Gastroesophageal sphincter (tissue), 4 donors: ENCODE data around the gene ANKS1A. TPM values are rescaled to one million over a fixed set of nuclear protein-coding genes. Genes with fewer than 3 reads are reported as not detected.

ENCODE experiments used
- ATAC-seq: fragments of 150-250 bp; one replicate; pipeline ENCODE4 v1.9.1; 2016; ENCODE audit warnings: mild to moderate bottlenecking, moderate library complexity
- H3K27ac ChIP-seq, 4 donors: fragments of 200-600 bp; sonication (generic) in 3 of 4; 1 replicate in 3 of 4; 2 replicates in 1 of 4; pipeline ENCODE4 v1.5.1; 2016 to 2019
- H3K27me3 ChIP-seq: fragments of 200-600 bp; sonication (generic); one replicate; pipeline ENCODE4 v1.5.1; 2019
- H3K36me3 ChIP-seq, 2 donors: fragments of 200-600 bp; sonication (generic); one replicate each; pipeline ENCODE4 v1.5.1; 2019; ENCODE audit warnings: control low read depth in 1 of 2
- H3K4me1 ChIP-seq, 3 donors: fragments of 200-600 bp; sonication (generic); 1 replicate in 2 of 3; 2 replicates in 1 of 3; pipeline ENCODE4 v1.5.1; 2016 to 2019; ENCODE audit warnings: control low read depth in 2 of 3
- H3K4me3 ChIP-seq, 2 donors: fragments of 200-600 bp; sonication (generic); one replicate each; pipeline ENCODE4 v1.5.1; 2019; ENCODE audit warnings: mild to moderate bottlenecking in 1 of 2, moderate library complexity in 1 of 2
- H3K9me3 ChIP-seq, 3 donors: fragments of 200-600 bp; sonication (generic); one replicate each; pipeline ENCODE4 v1.5.1; 2017 to 2019; ENCODE audit warnings: control low read depth in 2 of 3
- CTCF ChIP-seq, 4 experiments: fragments of 200-600 bp in 2 of 4; fragments of 450-650 bp in 2 of 4; sonication (generic) in 1 of 4; IDR thresholded peaks; one replicate each; pipeline ENCODE4 v1.5.1; 2017 to 2019; ENCODE audit warnings: antibody characterized with exemption in 4 of 4, mild to moderate bottlenecking in 2 of 4, moderate library complexity in 2 of 4
- EP300 ChIP-seq: sonication (generic); formaldehyde crosslinking; IDR thresholded peaks from one replicate; pipeline ENCODE4 v1.6.1; 2017; ENCODE audit warnings: antibody characterized with exemption, mild to moderate bottlenecking
- POLR2A ChIP-seq, 2 donors: fragments of 450-650 bp; IDR thresholded peaks; one replicate each; pipeline ENCODE4 v1.6.1; 2017; ENCODE audit warnings: antibody characterized with exemption in 2 of 2, mild to moderate bottlenecking in 2 of 2, moderate library complexity in 1 of 2
- POLR2AphosphoS5 ChIP-seq: sonication (generic); formaldehyde crosslinking; IDR thresholded peaks from one replicate; pipeline ENCODE4 v1.6.1; 2017; ENCODE audit warnings: antibody characterized with exemption
- WGBS, 2 donors: methylation state at CpG; one replicate each; pipeline ENCODE4 v1.1.5; 2018; ENCODE audit warnings: low coverage in 1 of 2; 5-methylcytosine and 5-hydroxymethylcytosine counted together
- total RNA-seq, 4 donors: library from RNA; depleted of rRNA; stranded (reverse); fragments of >200 nt; gene quantifications; one replicate each; pipeline ENCODE4 v1.1.0, GENCODE V29; 2016

ANKS1A gene
- total RNA-seq, 4 donors from 2014 or later = 52.0 to 135 (median 88.4) TPM

- H3K27ac ChIP-seq = peak overlapping the region; percentile 85 to 98 (median 94)
- 80% methylated on average over 1 of the region's 1 CpG; no CpG with 5 or more reads in 1 of the 2 donors for WGBS, 2 donors
- no peaks in the 10 kb centered on the region for H3K27me3 ChIP-seq
- H3K36me3 ChIP-seq = peaks cover 0 to 67% of the 10 kb centered on the region in 2 donors
- ATAC-seq = no peak
- H3K9me3 ChIP-seq = no peaks in the 10 kb centered on the region
- TF ChIP-seq CTCF (IDR thresholded peaks at IDR 0.05) (no peak), EP300 (no peak), POLR2AphosphoS5 (no peak), POLR2A (IDR thresholded peaks at IDR 0.05) (no peak)
- H3K4me1 ChIP-seq = peaks cover 28 to 99% (median 35%) of the 10 kb centered on the region in 3 donors
- H3K4me3 ChIP-seq = no peak overlapping the region
Observed at GRCh38 chr6:35054743-35055130, 165.7 kb downstream of the ANKS1A start.

GRCh38 chr6:35055891-35056290, 166.8 kb downstream of the ANKS1A start:
- Histone ChIP-seq H3K27me3 (no peaks in the 10 kb centered on the region), H3K36me3 (peaks cover 0 to 79% of the 10 kb centered on the region in 2 donors), H3K9me3 (no peaks in the 10 kb centered on the region), H3K4me1 (peaks cover 17 to 99% (median 25%) of the 10 kb centered on the region in 3 donors), H3K4me3 (no peak overlapping the region), H3K27ac (peak overlapping the region in 3 of 4 donors; percentile 59 to 97 (median 85))
- no peak for ATAC-seq
- 72 to 95% methylated on average over 4 of the region's 4 CpGs for WGBS, 2 donors
- TF ChIP-seq CTCF (IDR thresholded peaks at IDR 0.05) = no peak
- TF ChIP-seq EP300 = no peak
- TF ChIP-seq POLR2A (IDR thresholded peaks at IDR 0.05) = no peak
- TF ChIP-seq POLR2AphosphoS5 = no peak

- Histone ChIP-seq H3K4me1 (peaks cover 15 to 99% (median 22%) of the 10 kb centered on the region in 3 donors), H3K36me3 (peaks cover 0 to 87% of the 10 kb centered on the region in 2 donors), H3K27ac (peak overlapping the region; percentile 51 to 97 (median 80)), H3K9me3 (no peaks in the 10 kb centered on the region), H3K27me3 (no peaks in the 10 kb centered on the region), H3K4me3 (no peak overlapping the region)
- no peak for TF ChIP-seq POLR2AphosphoS5
- no peak for TF ChIP-seq CTCF (IDR thresholded peaks at IDR 0.05)
- TF ChIP-seq EP300 = no peak
- no peak for TF ChIP-seq POLR2A (IDR thresholded peaks at IDR 0.05)
- no peak for ATAC-seq
- WGBS, 2 donors = 72 to 81% methylated on average over 2 to 3 of the region's 8 CpGs
Observed at GRCh38 chr6:35056952-35057351, 167.9 kb downstream of the ANKS1A start.

GRCh38 chr6:35057449-35058357, 168.6 kb downstream of the ANKS1A start:
- no peaks in the 10 kb centered on the region for H3K9me3 ChIP-seq
- TF ChIP-seq POLR2A (IDR thresholded peaks at IDR 0.05) (no peak), POLR2AphosphoS5 (peak; percentile 24)
- peak; percentile 77 for ATAC-seq
- H3K27ac ChIP-seq = peak overlapping the region; percentile 51 to 97 (median 80)
- H3K4me3 ChIP-seq = peak overlapping the region in 1 of 2 donors; percentile 9
- H3K27me3 ChIP-seq = no peaks in the 10 kb centered on the region
- WGBS, 2 donors = 51 to 74% methylated on average over 4 to 6 of the region's 17 CpGs
- peaks cover 13 to 99% (median 19%) of the 10 kb centered on the region in 3 donors for H3K4me1 ChIP-seq
- H3K36me3 ChIP-seq = peaks cover 0 to 92% of the 10 kb centered on the region in 2 donors

GRCh38 chr6:35058358-35058675, 169.3 kb downstream of the ANKS1A start:
- Histone ChIP-seq H3K36me3 (peaks cover 0 to 97% of the 10 kb centered on the region in 2 donors), H3K4me3 (peak overlapping the region in 1 of 2 donors; percentile 9), H3K27ac (peak overlapping the region; percentile 11 to 97 (median 80)), H3K27me3 (no peaks in the 10 kb centered on the region), H3K9me3 (no peaks in the 10 kb centered on the region), H3K4me1 (peaks cover 11 to 99% (median 16%) of the 10 kb centered on the region in 3 donors)
- 66% methylated on average over 2 of the region's 10 CpGs; no CpG with 5 or more reads in 1 of the 2 donors for WGBS, 2 donors
- ATAC-seq = no peak
- TF ChIP-seq POLR2A (IDR thresholded peaks at IDR 0.05) (no peak), EP300 (no peak), POLR2AphosphoS5 (no peak), CTCF (IDR thresholded peaks at IDR 0.05) (no peak)
